Activated T-helper 2 cell treated with anti-CD3 and anti-CD28 coated beads, Interferon-gamma antibody, Interleukin-2, Interleukin-4, amounts not matched to agents 10 μg/mL and 5 μg/mL and 100 μg/mL, durations not matched to agents 14 hours and 24 hours and 36 hours (primary cell): ENCODE measurements around the gene SERPINE1. TPM values are rescaled to one million over a fixed set of nuclear protein-coding genes. Genes with fewer than 3 reads are reported as not detected.
"Not testable (repeated sequence)": the region's sequence is repeated elsewhere in the genome, so short reads cannot be mapped to it uniquely, and the experiment has no call there.

Experiments
- DNase-seq: peaks from one replicate; pipeline ENCODE4 v3.0.0; 2021; ENCODE audit warnings: low spot score
- H3K27ac Mint-ChIP-seq: one replicate; pipeline ENCODE4 v1.8.0; 2021; ENCODE audit warnings: mixed read lengths
- H3K27me3 Mint-ChIP-seq: one replicate; pipeline ENCODE4 v1.8.0; 2021; ENCODE audit warnings: low read depth, mixed read lengths
- H3K36me3 Mint-ChIP-seq: one replicate; pipeline ENCODE4 v1.8.0; 2021; ENCODE audit warnings: low read depth, mixed read lengths
- H3K4me1 Mint-ChIP-seq: one replicate; pipeline ENCODE4 v1.8.0; 2021; ENCODE audit warnings: low read depth, mixed read lengths
- H3K4me3 Mint-ChIP-seq: one replicate; pipeline ENCODE4 v1.8.0; 2021; ENCODE audit warnings: low read depth, mild to moderate bottlenecking, moderate library complexity, mixed read lengths
- H3K9me3 Mint-ChIP-seq: one replicate; pipeline ENCODE4 v1.8.0; 2021; ENCODE audit warnings: mixed read lengths
- intact Hi-C: fragments of 100-400 bp; cut with micrococcal nuclease; formaldehyde crosslinking; loops from one replicate; pipeline ENCODE4 v1.15.1; 2023
- total RNA-seq: library from RNA; stranded (reverse); gene quantifications from 2 replicates; pipeline ENCODE4 v1.2.3, GENCODE V29; 2022

Gene SERPINE1
- total RNA-seq, 1 donor from 2014 or later: 0.23 TPM

DNA sequence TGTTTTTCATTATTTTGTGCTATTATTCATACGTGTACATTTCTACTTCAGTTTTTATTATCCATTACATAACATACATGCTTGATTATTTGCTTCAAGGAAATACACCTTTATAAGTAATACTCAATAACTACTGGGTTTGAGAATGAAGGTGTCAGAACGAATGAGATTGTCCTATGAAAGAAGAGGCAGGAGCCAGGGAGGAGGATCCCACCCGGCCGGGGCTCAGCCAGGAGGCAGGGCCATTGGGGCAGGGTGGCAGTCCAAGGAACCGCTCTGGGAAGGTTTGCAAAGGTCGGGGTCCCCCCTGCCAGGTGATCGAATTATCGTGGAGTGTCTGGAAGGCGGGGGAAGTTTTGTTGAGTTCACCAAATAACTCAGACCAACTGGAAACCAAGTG is 32.5 kb upstream of the SERPINE1 start:
- H3K27me3 Mint-ChIP-seq: no peaks in the 10 kb centered on the region
- H3K27ac Mint-ChIP-seq: no peak overlapping the region
- H3K4me3 Mint-ChIP-seq: no peak overlapping the region
- no peaks in the 10 kb centered on the region for H3K9me3 Mint-ChIP-seq
- intact Hi-C loops: no loop called here
- H3K36me3 Mint-ChIP-seq: peaks cover 33% of the 10 kb centered on the region
- DNase-seq: no peak
- peaks cover 15% of the 10 kb centered on the region for H3K4me1 Mint-ChIP-seq

DNA sequence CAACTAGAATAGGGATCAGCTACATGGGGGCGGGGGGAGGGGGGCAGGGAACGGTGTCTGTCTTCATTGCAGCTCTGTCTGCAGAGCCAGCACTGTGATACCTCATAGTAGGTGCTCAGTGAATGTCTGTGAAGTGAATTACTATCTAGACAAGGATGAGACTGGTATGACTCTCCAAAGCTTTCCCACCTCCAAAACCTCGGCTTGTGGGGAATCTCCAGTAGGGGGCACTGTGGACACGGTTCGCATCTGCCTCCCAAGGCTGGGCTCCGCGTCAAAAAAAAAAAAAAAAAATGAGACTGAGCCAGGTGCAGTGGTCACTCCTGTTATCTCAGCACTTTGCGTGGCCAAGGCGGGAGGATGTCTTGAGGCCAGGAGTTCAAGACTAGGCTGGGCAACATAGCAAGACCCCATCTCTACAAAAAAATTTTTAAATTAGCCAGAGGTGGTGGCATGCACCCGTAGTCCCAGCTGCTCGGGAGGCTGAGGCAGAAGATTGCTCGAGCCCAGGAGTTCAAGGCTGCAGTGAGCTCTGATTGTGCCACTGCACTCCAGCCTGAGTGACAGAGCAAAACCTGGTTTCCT is 32.0 kb upstream of the SERPINE1 start:
- DNase-seq: no peak

DNA sequence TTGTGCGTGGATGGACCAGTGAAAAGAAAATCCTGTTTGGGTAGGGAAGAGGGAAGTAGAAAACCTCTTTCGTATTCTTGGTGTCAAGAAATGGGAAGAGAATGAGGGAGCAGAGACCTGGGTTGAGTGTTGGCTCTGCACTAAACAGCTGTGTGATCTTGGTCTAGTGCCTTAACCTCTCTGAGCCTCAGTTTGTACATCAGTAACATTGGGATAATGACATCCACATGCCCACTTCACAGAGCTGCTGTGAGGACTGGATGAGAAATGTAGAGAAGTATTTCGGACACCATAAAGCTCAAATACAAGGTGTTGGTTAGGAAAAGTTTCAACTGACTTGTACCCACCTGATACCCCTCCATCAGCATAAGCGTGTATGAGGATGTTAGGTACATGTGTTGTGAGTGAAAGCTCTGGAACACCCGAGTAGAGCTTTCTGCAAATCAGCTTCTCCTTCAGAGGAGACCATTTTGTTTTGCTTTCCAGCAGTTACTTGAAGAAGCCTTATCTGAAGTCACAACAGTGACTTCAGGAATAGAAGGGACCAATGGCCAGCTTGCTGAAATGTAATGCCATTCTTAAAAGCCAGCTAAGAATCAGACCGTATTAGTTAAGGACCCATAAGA is 30.5 kb upstream of the SERPINE1 start:
- Mint-ChIP-seq H3K27me3 (peaks cover 5% of the 10 kb centered on the region), H3K4me1 (peaks cover 13% of the 10 kb centered on the region), H3K9me3 (no peaks in the 10 kb centered on the region), H3K4me3 (no peak overlapping the region), H3K27ac (no peak overlapping the region), H3K36me3 (peaks cover 16% of the 10 kb centered on the region)
- DNase-seq: no peak
- intact Hi-C loops: no loop called here

More for the DNA sequence above, 32.0 kb upstream of the SERPINE1 start:
- Mint-ChIP-seq H3K9me3 (no peaks in the 10 kb centered on the region), H3K27ac (no peak overlapping the region), H3K4me1 (peaks cover 10% of the 10 kb centered on the region), H3K4me3 (no peak overlapping the region), H3K27me3 (no peaks in the 10 kb centered on the region), H3K36me3 (peaks cover 28% of the 10 kb centered on the region)
- intact Hi-C loops: no loop called here

DNA sequence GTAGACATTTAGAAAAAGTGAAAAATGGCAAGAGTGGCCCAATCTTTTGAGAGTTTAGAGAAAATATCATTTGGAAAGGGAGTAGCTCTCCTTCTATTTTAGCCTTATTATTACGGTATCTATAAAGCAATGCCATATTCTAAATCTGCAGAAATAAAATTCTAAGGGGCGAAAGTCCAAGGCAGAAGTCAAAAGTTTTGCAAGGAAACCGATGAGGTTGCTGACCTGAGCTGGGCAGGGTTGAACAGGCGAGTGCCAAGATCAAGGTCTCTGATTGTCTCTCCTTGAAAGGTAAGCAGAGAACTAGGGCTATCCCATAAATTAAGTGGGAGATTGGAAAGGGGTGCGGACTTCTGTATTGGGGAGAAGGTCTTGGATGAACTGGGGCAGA is 30.0 kb upstream of the SERPINE1 start:
- Mint-ChIP-seq H3K27ac (no peak overlapping the region), H3K9me3 (no peaks in the 10 kb centered on the region)

DNA sequence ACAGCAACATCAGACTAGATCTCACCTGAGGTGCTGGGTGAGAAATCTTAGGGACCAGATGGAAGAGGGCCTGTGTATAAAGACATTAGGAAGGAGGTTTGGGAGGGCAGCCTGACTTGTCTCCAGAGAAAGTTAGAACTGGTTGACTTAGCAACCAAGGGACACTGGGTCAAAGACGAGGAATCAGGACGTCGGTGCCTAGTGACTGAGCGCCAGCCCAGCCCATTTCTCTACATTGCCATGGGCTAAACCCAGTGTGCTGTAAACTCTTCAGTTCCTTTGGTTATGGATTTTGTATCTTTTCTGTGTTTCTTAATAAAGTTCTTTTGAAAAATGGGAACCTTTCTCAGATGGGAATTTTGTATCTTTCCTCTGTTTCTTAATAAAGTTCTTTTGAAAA is 29.3 kb upstream of the SERPINE1 start:
- Mint-ChIP-seq H3K27ac (no peak overlapping the region), H3K9me3 (no peaks in the 10 kb centered on the region), H3K27me3 (peaks cover 6% of the 10 kb centered on the region), H3K36me3 (peaks cover 16% of the 10 kb centered on the region), H3K4me1 (peaks cover 13% of the 10 kb centered on the region), H3K4me3 (no peak overlapping the region)
- DNase-seq: no peak
- intact Hi-C loops: no loop called here

More for the DNA sequence above, 30.0 kb upstream of the SERPINE1 start:
- Mint-ChIP-seq H3K4me1 (peaks cover 13% of the 10 kb centered on the region), H3K27me3 (peaks cover 6% of the 10 kb centered on the region), H3K36me3 (peaks cover 16% of the 10 kb centered on the region), H3K4me3 (no peak overlapping the region)
- intact Hi-C loops: no loop called here
- DNase-seq: no peak

DNA sequence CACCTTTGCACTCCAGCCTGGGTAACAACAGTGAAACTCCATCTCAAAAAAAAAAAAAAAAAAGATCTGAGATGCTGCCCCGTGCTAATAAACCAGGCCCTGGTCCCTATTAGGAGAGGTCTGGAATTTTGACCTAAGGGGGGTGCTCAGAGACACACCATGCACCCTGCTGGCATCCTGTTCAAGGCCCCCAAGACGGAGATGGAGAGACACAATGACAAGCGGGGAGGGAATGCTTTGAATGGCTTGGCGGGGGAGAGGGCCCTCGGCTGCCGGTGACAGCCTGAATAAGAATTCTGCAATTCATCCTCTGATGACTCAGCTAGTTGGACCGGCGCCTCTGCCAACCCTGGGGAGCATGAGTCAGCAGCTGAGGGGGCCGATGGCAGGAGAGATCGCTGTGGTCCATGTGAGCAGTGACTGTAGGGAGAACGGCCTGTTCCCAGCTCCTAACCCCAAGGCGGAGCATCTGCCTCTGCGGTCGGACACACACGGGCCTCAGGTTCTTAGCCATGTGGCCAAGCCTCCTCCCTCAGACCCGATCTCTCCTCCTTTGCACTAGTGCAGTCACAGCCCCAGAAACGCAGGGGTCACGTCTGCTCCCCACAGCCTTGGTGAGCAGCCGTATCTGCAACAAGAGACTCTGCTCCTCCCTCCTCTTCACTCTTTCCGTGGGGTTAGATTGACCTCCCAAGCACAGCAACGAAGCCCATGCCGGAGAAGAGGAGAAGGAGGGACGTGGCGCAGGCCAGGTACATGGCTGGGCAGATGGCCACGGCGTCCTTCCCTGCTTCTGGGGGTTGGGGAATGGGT is 26.7 kb upstream of the SERPINE1 start:
- Mint-ChIP-seq H3K36me3 (peaks cover under 1% of the 10 kb centered on the region), H3K27me3 (peaks cover 11% of the 10 kb centered on the region), H3K4me1 (peaks cover 8% of the 10 kb centered on the region), H3K4me3 (no peak overlapping the region), H3K9me3 (no peaks in the 10 kb centered on the region), H3K27ac (peak overlapping the region; percentile 54)
- intact Hi-C loops: no loop called here
- DNase-seq: no peak

DNA sequence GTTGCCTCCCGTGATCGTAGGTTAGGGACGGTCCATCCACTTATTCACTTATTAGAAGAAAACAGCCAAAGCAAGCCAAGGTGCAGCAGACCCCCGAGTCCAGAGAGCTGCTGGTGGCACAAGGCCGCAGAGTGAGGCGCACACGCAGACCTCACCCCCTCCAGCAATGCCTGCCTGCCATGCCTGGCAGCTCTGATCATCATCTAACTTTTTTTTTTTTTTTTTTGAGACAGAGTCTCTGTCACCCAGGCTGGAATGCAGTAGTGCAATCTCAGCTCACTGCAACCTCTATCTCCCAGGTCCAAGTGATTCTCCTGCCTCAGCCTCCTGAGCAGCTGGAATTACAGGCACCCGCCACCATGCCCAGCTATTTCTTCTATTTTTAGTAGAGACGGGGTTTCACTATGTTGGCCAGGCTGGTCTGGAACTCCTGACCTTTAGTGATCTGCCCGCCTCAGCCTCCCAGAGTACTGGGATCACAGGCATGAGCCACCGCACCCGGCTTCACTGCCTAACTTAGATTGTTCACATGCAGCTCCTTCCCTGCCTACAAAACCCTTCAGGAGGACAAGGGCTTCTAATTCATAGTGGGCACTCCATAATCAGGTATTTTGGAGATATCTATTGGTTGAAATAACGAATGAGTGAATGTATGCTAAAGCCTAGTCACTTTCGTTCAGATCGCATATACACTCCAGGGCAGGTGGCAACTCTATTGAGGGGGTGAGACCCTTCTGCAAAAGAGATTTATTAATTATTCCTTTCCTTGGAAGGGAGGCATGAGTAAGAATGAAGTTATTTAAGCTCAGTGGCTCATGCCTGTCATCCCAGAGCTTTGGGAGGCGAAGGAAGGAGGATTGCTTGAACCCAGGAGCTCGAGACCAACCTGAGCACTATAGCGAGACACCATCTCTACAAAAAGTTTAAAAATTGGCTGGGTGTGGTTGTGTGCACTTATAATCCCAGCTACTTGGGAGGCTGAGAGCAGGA is 25.8 kb upstream of the SERPINE1 start:
- no peaks in the 10 kb centered on the region for H3K36me3 Mint-ChIP-seq
- DNase-seq: no peak
- H3K27ac Mint-ChIP-seq: no peak overlapping the region
- peaks cover 11% of the 10 kb centered on the region for H3K27me3 Mint-ChIP-seq
- H3K4me3 Mint-ChIP-seq: no peak overlapping the region
- intact Hi-C loops: no loop called here
- no peaks in the 10 kb centered on the region for H3K9me3 Mint-ChIP-seq
- H3K4me1 Mint-ChIP-seq: peaks cover 8% of the 10 kb centered on the region

DNA sequence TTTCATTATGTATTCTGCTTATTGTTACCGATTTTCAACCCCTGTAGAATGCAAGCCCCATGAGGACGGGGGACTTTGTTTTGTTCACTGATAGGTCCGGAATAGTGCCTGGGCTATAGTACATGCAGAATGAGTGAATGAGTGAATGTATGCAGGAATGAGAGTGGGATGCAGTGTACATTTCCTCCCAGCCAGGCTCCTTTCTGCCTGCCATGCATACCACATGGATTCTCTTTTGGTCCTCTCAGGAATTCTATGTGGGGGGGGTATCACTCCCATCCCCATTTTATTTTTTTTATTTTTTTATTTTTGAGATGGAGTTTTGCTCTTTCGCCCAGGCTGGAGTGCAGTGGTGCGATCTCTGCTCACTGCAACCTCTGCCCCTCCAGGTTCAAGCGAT is 24.9 kb upstream of the SERPINE1 start:
- intact Hi-C loops: no loop called here
- Mint-ChIP-seq H3K4me3 (no peak overlapping the region), H3K27ac (no peak overlapping the region), H3K4me1 (peaks cover 8% of the 10 kb centered on the region), H3K36me3 (no peaks in the 10 kb centered on the region), H3K27me3 (peaks cover 11% of the 10 kb centered on the region), H3K9me3 (no peaks in the 10 kb centered on the region)
- no peak for DNase-seq

DNA sequence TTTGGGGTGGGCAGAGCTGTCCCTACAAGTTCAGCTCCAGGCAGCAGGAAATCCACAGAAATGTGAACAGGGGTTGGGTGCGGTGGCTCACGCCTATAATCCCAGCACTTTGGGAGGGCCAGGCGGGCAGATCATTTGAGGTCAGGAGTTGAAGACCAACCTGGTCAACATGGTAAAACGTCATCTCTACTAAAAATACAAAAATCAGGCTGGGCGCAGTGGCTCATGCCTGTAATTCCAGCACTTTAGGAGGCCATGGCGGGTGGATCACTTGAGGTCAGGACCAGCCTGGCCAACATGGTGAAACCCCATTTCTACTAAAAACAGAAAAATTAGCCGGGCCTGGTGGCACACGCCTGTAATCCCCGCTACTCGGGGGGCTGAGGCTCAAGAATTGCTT is 23.2 kb upstream of the SERPINE1 start:
- peaks cover 11% of the 10 kb centered on the region for H3K27me3 Mint-ChIP-seq
- H3K9me3 Mint-ChIP-seq, H3K4me3 Mint-ChIP-seq, H3K4me1 Mint-ChIP-seq, DNase-seq, H3K27ac Mint-ChIP-seq, intact Hi-C loops, H3K36me3 Mint-ChIP-seq: not testable (repeated sequence)

DNA sequence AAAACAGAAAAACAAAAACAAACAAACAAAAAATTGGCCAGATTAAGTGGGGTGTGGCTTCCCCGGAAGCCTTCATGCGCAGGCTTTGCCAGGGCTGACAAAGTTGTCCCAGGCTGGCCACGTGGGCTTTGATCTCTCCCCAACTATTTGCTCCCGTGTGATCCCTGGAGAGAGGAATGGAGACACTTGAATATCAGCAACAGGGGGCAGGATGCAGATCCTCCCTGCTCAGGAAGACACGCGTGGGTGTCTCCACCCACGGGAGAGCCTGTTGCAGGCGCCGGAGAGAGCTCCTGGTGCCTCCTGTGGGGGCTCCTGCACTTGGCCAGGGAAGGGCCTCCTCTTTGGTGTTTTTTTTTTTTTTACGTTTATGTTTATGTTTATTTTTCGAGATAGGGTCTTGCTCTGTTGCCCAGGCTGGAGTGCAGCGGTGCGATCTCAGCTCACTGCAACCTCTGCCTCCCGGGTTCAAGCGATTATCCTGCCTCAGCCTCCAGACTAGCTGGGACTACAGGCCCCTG is 22.7 kb upstream of the SERPINE1 start:
- H3K27ac Mint-ChIP-seq: no peak overlapping the region
- intact Hi-C loops: no loop called here
- H3K36me3 Mint-ChIP-seq: no peaks in the 10 kb centered on the region

DNA sequence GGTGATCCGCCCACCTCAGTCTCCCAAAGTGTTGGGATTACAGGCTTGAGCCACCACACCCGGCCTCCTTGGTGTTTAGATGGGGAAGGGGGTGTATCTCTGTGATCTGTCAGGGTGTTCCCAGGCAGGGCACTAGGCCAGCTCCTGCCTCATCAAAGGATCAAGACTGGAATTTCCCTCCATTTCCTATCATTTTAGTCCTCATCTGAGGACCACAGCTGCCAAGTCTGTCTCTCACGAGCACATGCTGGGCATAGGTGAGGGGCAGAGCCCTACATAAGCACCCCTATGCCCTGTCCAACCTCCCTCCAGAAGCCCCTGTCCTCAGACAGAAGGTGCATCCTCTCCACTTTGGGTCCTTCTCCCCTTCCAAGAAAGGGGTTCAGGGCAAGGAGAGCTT is 22.1 kb upstream of the SERPINE1 start:
- H3K4me3 Mint-ChIP-seq: no peak overlapping the region
- no peak for DNase-seq
- H3K27ac Mint-ChIP-seq: no peak overlapping the region
- peaks cover 8% of the 10 kb centered on the region for H3K4me1 Mint-ChIP-seq
- peaks cover 11% of the 10 kb centered on the region for H3K27me3 Mint-ChIP-seq
- H3K36me3 Mint-ChIP-seq: no peaks in the 10 kb centered on the region
- intact Hi-C loops: no loop called here
- H3K9me3 Mint-ChIP-seq: no peaks in the 10 kb centered on the region

More for the DNA sequence above, 22.7 kb upstream of the SERPINE1 start:
- no peak overlapping the region for H3K4me3 Mint-ChIP-seq
- H3K4me1 Mint-ChIP-seq: peaks cover 8% of the 10 kb centered on the region
- H3K9me3 Mint-ChIP-seq: no peaks in the 10 kb centered on the region
- DNase-seq: no peak
- H3K27me3 Mint-ChIP-seq: peaks cover 11% of the 10 kb centered on the region

DNA sequence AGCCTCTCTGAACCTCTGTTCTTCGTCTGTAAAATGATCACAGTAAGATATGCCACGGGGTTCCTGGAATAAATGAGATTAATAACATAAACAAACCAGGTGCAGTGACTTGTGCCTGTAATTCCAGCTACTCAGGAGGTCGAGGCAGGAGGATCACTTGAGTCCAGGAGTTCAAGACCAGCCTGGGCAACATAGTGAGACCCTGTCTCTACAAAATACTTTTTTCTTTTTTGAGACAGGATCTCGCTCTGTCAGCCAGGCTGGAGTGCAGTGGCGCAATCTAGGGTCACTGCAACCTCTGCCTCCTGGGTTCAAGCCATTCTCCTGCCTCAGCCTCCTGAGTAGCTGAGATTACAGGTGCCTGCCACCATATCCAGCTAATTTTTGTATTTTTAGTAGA is 21.7 kb upstream of the SERPINE1 start:
- H3K27ac Mint-ChIP-seq, H3K4me3 Mint-ChIP-seq, H3K9me3 Mint-ChIP-seq, H3K4me1 Mint-ChIP-seq, H3K36me3 Mint-ChIP-seq, intact Hi-C loops, DNase-seq: not testable (repeated sequence)
- H3K27me3 Mint-ChIP-seq: peaks cover 11% of the 10 kb centered on the region
